ENCODE data around the gene GNAS-AS1.

The GNAS-AS1 gene

GRCh38 chr20:58886546-58886945, 35.8 kb upstream of the GNAS-AS1 start:
- in situ Hi-C loops (cut with MboI; ENCODE audit: low sequenced_read_pairs): no loop called here

GRCh38 chr20:58884966-58885365, 34.3 kb upstream of the GNAS-AS1 start:
- in situ Hi-C loops (cut with MboI; ENCODE audit: low sequenced_read_pairs): no loop called here

DNA sequence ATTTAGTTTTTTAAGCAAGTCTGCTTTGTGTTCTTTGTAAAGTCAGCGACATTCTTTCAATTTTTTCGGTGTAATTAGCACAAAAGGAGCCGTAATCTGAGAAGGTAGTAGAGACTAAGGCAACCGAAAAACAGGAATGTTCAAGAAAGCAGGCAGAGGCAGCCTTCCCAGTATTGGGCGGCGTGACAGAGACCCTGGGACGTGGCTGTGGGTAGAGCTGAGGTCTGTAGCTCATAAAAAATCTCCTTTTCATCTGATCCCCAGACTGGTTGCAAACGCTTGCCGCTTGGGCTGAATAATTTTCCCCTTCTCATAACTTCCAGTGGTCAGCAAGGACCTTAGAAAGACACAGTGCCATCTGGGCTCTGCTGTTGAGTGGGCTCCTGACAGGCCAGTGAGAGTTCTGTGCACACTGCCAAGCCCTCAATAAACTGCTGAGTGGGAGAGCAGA, 32.6 kb upstream of the GNAS-AS1 start:
- in situ Hi-C loops (cut with MboI; ENCODE audit: low sequenced_read_pairs): no loop called here

GRCh38 chr20:58882704-58883089, 32.0 kb upstream of the GNAS-AS1 start:
- in situ Hi-C loops (cut with MboI; ENCODE audit: low sequenced_read_pairs): no loop called here

DNA sequence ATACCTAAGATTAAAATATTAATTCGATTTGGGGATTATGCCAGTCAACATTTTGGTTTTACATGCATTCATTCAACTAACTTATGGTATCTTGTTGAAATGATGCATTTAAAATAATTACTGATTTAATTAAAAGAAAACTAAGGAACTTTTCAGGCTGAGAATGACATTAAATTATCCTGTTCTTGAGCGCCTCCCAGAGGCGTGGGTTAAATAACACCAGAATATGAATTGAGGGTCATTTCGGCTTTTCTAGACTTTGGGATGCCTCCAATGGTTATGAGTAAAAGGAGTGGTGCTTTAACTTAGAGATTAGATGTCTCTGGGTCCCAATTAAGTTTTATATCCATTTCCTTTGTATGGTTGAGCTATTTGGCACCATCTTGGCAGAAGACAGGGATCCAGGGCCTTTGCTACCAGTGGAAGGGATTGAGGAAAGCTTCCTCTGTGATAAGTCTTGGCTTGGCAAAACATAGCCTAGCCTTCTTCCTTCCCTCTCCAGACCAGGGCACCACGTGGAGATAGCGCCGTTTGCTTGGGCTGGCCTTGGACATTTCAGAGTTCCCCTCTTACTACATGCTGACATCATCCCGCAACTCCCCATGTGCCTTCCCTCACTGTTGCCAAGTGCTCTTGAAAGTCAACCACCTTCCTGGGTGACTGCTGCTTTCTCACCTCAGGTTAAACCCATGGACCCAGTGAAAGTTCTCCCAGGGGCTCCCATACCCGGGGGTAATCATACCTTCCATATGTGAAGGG, 30.5 kb upstream of the GNAS-AS1 start:
- in situ Hi-C loops (cut with MboI; ENCODE audit: low sequenced_read_pairs): no loop called here

DNA sequence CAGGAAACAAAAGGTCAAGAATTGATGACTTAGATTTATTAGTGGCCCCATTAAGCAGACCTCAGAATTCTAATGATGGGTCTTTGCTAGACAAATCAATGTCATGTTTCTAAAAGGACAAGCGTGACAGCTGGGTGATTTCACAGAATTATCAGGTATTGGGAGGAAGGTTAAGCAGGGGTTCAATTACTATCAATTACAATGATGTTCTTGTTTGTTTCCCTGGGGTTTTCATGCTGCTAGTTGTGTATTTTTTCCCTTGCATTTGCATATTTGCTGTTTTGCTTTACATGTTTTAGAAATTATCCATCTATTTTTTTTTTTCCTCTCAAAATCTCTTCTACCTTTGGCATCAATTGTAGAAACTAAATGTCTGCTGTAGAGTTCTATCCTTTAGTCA, 29.7 kb upstream of the GNAS-AS1 start:
- in situ Hi-C loops (cut with MboI; ENCODE audit: low sequenced_read_pairs): no loop called here

DNA sequence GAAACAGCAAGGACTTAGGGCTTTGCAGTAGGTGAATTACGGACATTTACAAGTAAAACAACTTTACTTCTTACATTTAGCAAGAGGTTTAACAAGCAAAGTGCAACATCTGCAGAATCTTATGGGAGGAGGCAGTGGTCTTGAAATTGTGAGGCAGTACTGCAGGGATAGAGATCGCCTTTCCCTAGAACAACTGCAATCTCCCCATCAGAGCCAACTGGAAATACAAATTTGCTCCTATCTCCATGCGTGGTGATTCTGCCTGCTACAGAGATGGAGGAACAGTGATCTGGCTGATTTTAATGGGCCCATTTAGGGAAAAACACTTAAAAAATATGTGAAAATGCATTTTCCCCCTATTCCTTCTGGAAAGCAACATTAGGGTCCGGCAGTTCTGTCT, 27.7 kb upstream of the GNAS-AS1 start:
- in situ Hi-C loops (cut with MboI; ENCODE audit: low sequenced_read_pairs): no loop called here

DNA sequence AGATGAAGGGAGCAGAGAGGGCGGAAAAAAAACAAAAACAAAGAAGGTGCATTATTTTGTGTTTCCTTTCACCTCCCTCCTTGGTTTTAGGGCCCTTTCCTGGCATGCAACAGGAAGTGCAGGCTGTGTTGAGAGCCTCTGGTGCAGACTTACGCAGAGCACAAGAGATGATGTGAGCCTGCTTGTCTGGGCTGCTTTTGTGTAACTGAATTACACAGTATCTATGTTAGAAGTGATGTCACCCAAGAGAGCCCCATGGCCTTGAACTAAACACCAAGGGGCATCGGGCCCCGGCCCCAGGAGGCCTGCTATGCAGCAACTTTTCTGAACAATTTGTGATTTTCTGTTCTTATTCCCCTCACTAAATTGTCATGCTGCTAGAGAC, 27.3 kb upstream of the GNAS-AS1 start:
- in situ Hi-C loops (cut with MboI; ENCODE audit: low sequenced_read_pairs): no loop called here

GRCh38 chr20:58877050-58877975, 26.6 kb upstream of the GNAS-AS1 start:
- in situ Hi-C loops (cut with MboI; ENCODE audit: low sequenced_read_pairs): no loop called here

- in situ Hi-C loops (cut with MboI; ENCODE audit: low sequenced_read_pairs): no loop called here
Measured at GRCh38 chr20:58876437-58876836, 25.7 kb upstream of the GNAS-AS1 start.

- in situ Hi-C loops (cut with MboI; ENCODE audit: low sequenced_read_pairs): no loop called here
Measured at GRCh38 chr20:58875541-58876134, 24.9 kb upstream of the GNAS-AS1 start.

DNA sequence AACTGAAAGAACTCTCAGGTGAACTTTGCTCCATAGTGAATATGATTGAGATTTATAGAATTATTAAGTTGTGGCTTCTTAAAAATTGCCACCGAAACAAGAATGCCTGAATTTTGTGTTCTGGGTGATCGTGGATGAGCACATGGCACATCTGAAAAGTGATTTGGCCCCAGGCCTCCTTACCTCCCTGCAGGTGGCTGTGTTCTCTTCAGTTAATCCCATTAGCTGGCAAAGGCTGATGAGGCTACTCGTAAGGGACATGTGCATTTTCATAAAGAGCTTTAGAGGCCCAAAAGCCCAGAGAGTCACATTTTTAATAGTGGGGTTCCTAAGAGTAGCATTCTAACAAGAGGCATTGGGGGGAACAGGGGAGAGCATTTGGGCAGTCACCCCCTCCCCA, 24.4 kb upstream of the GNAS-AS1 start:
- in situ Hi-C loops (cut with MboI; ENCODE audit: low sequenced_read_pairs): no loop called here

DNA sequence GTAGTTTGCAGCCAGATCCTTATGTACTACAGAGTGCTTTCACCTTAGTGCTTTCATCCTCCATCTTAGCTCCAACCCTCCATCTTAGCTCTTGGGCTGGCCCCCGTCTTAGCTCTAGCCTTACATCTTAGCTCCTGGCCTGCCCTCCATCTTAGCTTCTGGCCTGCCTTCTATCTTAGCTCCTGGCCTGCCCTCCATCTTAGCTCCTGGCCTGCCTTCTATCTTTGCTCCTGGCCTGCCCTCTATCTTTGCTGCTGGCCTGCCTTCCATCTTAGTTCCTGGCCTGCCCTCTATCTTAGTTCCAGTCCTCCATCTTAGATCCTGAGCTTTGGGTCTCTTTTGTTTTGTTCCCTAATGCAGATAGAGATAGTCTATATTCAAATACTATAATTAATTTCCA, 23.8 kb upstream of the GNAS-AS1 start:
- in situ Hi-C loops (cut with MboI; ENCODE audit: low sequenced_read_pairs): loop anchor here (25.0 kb wide), 3 partner anchors 338 to 637 kb away; partner anchors contain the start of gene ANKRD60

- in situ Hi-C loops (cut with MboI; ENCODE audit: low sequenced_read_pairs): loop anchor here (25.0 kb wide), 3 partner anchors 341 to 634 kb away; partner anchors contain the start of gene ANKRD60
Measured at GRCh38 chr20:58871533-58872102, 20.9 kb upstream of the GNAS-AS1 start.

DNA sequence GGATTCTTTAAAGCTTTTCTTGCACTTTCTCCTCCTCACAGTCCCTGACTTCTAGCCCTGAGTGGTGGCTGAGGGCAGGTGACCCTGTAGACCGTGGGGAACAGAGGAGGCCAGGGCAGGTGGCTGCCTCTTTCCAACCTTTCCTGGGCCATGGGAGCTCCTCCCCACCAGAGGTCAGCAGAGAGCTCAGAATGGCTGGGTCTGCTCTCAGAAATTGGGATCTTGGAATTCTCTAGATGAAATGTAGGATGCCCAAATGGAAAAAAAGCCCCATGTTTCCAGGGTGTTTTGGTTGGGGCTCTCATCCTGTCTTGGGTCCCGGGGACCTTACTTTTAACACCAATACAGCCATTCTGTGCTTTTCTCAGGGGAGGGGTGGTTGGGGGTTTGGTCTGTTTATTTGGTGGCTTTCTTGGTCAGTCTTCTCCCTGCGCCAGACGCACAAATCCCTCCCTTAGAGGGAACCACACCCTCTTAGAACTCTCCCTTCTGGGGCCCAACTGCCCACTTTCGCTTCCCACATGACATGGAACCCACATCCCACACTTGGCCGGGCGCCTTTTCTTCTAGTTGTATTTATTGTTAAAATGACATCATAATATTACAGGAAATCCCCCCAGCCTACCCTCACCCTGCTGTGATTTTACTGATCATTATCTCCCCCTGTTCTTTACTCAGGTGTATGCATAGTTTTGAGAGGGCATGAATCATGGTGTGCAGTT, 19.8 kb upstream of the GNAS-AS1 start:
- in situ Hi-C loops (cut with MboI; ENCODE audit: low sequenced_read_pairs): loop anchor here (25.0 kb wide), 3 partner anchors 342 to 633 kb away; partner anchors contain the start of gene ANKRD60

GRCh38 chr20:58869662-58870227, 19.0 kb upstream of the GNAS-AS1 start:
- in situ Hi-C loops (cut with MboI; ENCODE audit: low sequenced_read_pairs): loop anchor here (25.0 kb wide), 3 partner anchors 343 to 632 kb away; partner anchors contain the start of gene ANKRD60

- in situ Hi-C loops (cut with MboI; ENCODE audit: low sequenced_read_pairs): loop anchor here (25.0 kb wide), 3 partner anchors 344 to 631 kb away; partner anchors contain the start of gene ANKRD60
Measured at GRCh38 chr20:58868795-58869194, 18.1 kb upstream of the GNAS-AS1 start.

DNA sequence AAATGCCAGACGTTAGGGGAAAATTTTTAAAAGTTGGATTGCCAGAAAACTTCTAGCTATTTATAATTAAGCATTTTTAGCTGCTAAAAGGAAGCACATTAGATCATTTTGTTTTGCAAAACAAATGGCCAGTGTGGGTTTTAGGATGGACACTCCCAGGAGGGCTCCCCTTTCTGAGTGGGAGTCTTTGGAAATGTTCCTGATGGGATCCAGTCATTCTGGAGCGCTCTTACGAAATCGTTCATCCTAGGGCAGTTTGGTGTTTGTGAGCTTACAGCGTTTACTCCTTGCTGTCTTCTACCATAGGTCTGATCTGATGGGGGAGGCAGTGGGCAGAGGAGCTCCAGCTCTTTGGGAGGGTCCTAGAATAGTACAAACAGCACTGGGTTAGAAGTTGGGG, 16.5 kb upstream of the GNAS-AS1 start:
- in situ Hi-C loops (cut with MboI; ENCODE audit: low sequenced_read_pairs): loop anchor here (25.0 kb wide), 3 partner anchors 345 to 630 kb away; partner anchors contain the start of gene ANKRD60

DNA sequence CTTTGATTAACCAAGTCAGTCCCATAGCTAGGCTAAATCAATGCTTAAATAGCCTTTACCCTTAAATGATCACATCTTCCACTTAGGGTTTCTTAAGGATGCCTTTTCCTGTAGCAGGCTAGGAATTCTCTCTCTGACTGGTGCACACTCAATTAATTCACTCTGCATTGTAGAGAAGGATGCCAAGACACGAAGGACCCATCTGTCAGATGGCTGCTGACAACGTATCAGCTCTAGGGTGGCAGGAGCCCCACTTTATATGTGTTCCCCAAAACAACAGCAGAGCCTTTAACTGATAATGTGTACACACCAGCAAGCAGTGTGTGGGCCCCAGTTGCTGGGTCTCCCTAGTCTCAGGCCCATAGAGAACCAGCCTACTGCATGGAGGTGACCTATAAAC, 15.1 kb upstream of the GNAS-AS1 start:
- in situ Hi-C loops (cut with MboI; ENCODE audit: low sequenced_read_pairs): loop anchor here (25.0 kb wide), 3 partner anchors 346 to 629 kb away; partner anchors contain the start of gene ANKRD60

Measured in HL-60/S4 (cell line).